SK-N-MC (cell line): ENCODE measurements around the gene TAPBP.

Experiments used
- DNase-seq: peaks from one replicate; pipeline ENCODE4 v3.0.0-alpha.2; 2011; ENCODE audit warnings: low read depth, low spot score
- H3K27ac ChIP-seq: fragments of 200-600 bp; sonication (generic); 2 replicates; pipeline ENCODE4 v1.5.1; 2016; ENCODE audit warnings: mixed run types
- H3K36me3 ChIP-seq: fragments of 200-600 bp; sonication (generic); 2 replicates; pipeline ENCODE4 v1.6.1; 2017; ENCODE audit warnings: antibody characterized with exemption, low read length, mixed read lengths; ENCODE audit not compliant: insufficient read depth
- H3K4me3 ChIP-seq: fragments of 200-600 bp; sonication (generic); 2 replicates; pipeline ENCODE4 v1.5.1; 2016
- H3K9ac ChIP-seq: fragments of 200-600 bp; sonication (generic); 2 replicates; pipeline ENCODE4 v1.8.0; 2017; ENCODE audit warnings: mixed run types, mixed read lengths; ENCODE audit not compliant: insufficient read length
- H3K9me3 ChIP-seq: fragments of 200-600 bp; sonication (generic); 2 replicates; pipeline ENCODE4 v1.6.1; 2017; ENCODE audit warnings: low read depth, mild to moderate bottlenecking, antibody characterized with exemption, low read length, moderate library complexity, mixed read lengths
- EZH2 ChIP-seq: fragments of 200-600 bp; sonication (generic); IDR thresholded peaks from one replicate; pipeline ENCODE4 v1.6.1; 2017; ENCODE audit warnings: antibody characterized with exemption
- FOXP2 ChIP-seq: optimal IDR thresholded peaks from 2 replicates; pipeline ENCODE3; 2011; ENCODE audit warnings: mild to moderate bottlenecking, moderate library complexity; ENCODE audit not compliant: insufficient read depth; ENCODE audit errors: extremely low read length, control extremely low read depth
- POLR2AphosphoS5 ChIP-seq: IDR thresholded peaks from 2 replicates; pipeline ENCODE4 v1.6.1; 2012; ENCODE audit warnings: mild to moderate bottlenecking, low read depth, low read length, borderline replicate concordance

Gene TAPBP

DNA sequence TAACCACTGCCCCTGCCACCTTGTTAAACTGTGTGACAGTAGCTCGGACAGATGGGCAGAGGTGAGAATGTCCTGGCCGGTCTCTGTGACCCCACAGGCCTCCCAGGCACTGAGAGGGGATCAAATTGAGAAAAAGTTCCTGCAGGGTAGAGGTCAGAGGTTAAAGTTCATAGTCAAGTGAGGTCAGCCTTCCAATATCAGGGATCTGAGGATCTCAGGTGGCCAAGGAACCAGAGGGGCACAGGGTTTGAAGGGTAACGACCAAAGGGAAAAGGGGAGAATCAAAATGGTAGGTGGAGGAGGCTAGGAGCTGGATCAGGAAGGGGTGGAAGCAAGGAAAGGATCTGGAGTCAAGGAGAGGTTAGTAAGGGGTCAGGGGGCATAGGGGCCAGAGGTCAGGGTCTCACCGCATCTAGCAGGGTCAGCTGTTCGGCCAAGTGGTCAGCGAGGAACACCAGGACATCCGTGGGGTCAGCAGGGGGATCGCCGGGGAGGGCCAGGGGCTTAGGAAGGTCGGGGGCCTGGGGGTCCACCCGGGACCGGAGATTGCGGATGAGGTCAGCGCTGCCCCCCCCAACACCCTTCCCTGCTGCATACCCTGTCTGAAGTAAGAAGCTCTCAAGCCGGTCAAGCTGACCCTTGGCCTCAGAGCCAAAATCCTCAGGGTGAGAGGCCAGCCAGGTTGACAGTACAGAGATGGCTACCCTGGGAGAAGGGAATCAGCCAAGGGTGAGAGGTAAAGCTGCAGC is 18.1 kb downstream of the TAPBP start:
- Histone ChIP-seq H3K4me3 (no peak overlapping the region), H3K36me3 (peaks cover 14% of the 10 kb centered on the region; the same call in 1 of the 2 replicates), H3K9me3 (no peaks in the 10 kb centered on the region), H3K9ac (no peak overlapping the region), H3K27ac (no peak overlapping the region)
- TF ChIP-seq EZH2 (no peak), FOXP2 (no peak), POLR2AphosphoS5 (no peak)
- DNase-seq, result no peak

DNA sequence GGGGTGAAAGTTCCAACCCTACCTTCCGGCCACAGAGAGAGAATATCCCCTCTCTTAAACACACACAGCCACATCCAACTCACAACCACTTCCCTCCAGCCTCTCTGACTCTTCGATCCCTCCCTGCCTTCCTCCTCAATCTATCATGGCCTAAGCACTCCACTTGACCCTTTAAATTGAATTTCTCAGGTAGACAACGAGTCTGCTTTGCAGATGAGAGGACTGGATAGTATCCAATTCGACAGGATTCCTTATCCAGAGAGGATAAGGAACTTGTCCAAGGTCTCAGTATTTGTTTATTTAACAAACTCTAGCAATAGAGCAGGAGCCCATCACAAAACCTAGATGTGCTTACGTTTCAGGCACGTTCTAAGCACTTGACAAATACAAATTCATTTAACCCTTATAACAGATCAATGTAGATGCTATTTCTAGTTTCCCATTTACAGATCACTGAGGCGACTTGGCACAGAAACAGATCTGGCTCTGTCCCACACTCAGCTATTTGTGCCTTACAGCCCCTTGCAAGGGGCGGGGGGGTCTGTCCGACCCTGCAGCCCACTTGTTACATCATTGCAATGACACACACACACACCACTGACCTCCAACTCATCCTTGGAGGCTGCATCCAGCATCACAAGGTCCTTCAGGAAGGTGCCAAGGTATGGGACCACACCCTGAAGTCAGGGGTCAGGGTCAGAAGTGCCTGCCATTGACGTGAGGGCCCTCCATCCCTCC is 19.6 kb downstream of the TAPBP start:
- H3K4me3 ChIP-seq, result no peak overlapping the region
- no peak overlapping the region for H3K9ac ChIP-seq
- H3K36me3 ChIP-seq, result peaks cover 14% of the 10 kb centered on the region; the same call in 1 of the 2 replicates
- no peak for TF ChIP-seq FOXP2
- TF ChIP-seq POLR2AphosphoS5, result no peak
- DNase-seq, result no peak
- H3K27ac ChIP-seq, result no peak overlapping the region
- no peaks in the 10 kb centered on the region for H3K9me3 ChIP-seq

DNA sequence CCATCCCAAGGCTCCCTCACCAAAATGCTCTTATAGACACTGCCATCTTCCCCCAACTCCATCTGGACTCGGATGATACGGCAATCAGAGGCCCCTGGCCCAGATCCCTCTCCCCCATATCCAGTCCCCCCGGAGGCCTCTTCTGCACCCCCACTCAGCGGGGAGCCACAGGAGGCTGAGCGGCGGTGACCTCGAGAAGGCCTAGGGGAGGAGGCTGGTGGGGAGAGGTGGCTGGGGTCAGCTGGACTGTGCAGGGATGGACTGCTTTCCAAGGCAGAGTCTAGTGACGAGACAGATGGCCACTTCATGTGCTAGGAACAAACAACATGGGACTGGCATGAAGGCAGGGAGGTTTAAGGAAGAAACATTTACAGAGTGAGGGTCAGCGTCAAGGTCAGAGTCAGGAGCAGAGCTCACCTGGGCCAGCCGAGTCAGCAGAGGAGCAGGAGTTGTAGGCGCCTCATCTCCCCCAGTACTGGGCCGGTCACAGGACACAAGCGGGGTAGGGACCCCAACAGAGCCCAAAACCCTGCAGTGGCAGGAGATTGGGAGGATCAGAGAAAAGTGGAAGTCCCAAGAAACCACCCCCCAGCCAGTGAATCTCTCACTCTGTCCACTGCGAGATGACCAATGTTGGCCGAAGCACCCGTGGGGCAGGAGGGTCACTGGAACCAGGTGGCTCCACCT is 20.7 kb downstream of the TAPBP start:
- Histone ChIP-seq H3K9me3 (no peaks in the 10 kb centered on the region), H3K4me3 (no peak overlapping the region), H3K27ac (no peak overlapping the region), H3K9ac (no peak overlapping the region), H3K36me3 (peaks cover 14% of the 10 kb centered on the region; the same call in 1 of the 2 replicates)
- TF ChIP-seq EZH2 (no peak), POLR2AphosphoS5 (no peak; the same call in 1 of the 2 replicates), FOXP2 (no peak)
- DNase-seq, result no peak

DNA sequence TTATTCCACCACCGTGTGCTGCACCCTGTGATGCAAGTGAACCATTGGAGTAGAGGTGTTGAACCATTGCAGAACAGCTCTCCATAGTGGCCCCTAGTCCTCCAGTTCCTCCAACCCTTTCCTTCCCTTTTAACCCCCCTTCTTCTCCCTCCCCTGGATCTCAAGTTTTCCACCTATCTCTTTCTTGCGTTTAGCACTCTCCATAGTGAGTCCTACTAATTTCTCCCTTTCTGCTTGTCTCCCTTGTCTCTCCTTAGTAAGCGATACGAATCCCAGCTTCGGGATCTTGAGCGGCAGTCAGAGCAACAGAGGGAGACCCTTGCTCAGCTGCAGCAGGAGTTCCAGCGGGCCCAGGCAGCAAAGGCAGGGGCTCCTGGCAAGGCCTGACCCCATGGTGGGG is 23.4 kb downstream of the TAPBP start:
- Histone ChIP-seq H3K4me3 (peak overlapping the region; percentile 90), H3K9me3 (no peaks in the 10 kb centered on the region), H3K9ac (peak overlapping the region; percentile 93), H3K36me3 (peaks cover 35% of the 10 kb centered on the region), H3K27ac (no peak overlapping the region)
- no peak for TF ChIP-seq FOXP2
- no peak for TF ChIP-seq POLR2AphosphoS5
- TF ChIP-seq EZH2, result no peak
- no peak for DNase-seq

DNA sequence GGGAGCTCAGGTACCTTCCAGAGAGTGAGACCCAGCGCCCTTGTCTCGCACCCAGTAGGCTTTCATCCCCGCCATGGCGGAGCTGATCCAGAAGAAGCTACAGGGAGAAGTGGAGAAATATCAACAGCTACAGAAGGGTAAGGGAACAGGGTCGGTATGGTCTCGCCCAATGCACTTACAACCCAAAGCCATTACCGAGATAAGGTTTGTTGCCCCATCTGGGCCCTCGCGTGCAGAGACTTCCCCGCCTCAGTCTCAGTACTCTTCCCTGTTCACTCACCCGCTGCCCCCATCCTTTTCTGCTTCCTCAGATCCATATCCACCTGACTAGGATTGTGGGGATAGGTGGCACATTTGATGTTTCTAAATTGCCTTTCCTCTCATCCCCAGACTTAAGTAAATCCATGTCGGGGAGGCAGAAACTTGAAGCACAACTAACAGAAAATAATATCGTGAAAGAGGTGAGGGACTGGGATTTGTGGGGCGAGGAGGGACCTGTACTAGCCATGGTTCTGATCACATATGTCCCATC is 24.0 kb downstream of the TAPBP start:
- H3K36me3 ChIP-seq, result peaks cover 41% of the 10 kb centered on the region
- DNase-seq, result no peak
- no peak for TF ChIP-seq POLR2AphosphoS5
- no peak for TF ChIP-seq FOXP2
- TF ChIP-seq EZH2, result no peak
- H3K9me3 ChIP-seq, result no peaks in the 10 kb centered on the region
- H3K9ac ChIP-seq, result peak overlapping the region; percentile 93
- H3K4me3 ChIP-seq, result peak overlapping the region; percentile 90
- 0 out of 2 replicates have a peak overlapping the region, but pooled peaks have one; percentile 49 for H3K27ac ChIP-seq

DNA sequence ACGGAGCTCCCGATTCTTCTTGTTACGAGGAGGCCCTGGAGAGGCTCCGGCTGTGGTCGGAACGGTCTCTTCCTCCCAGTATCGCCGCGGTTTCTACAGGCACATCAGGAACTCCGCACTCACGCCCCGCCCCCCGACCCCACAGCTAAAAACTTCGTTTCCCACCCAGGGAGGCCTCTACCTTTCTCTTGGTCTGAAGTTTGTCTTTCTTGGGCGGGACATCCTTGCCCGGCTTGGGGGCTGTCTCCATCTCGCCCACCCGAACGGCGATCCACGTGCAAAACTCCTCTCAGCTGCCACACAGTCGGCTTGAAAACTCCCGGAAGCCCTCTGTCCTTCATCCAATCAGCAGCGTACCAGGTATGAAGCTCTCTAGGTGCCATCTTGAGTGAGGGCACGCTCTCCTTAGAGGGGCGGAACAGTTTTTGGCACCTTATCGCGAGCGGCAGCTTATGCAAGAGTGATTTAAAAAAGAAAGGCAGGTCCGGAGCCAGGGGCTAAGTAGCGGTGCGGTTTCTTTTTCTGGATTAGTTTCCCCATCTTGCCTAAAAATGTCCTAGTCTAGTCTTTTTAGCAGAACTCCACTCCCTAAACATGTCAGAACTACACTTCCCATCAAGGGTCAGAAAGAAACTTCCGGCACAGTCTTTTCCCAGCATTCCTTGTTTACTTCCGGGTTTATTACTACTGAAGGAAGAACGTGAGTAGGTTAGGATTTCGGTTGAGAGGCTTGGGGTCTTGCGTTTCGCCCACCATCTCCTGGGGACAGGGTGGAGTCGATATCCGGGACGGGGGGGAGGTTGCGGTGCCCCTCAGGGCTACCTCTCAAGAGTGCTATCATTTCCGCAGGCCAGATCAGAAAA is 24.7 kb downstream of the TAPBP start, which contains the start of the genes PFDN6 and WDR46:
TSS of gene PFDN6 (plus strand) at position 681 of the 863 bp plus-strand sequence. CDS start 256 bp downstream, outside the sequence.
TSS of gene WDR46 (minus strand) at position 319 of the 863 bp plus-strand sequence. CDS start at position 250, 69 bp downstream.
- DNase-seq, result peak; percentile 85
- Histone ChIP-seq H3K36me3 (peaks cover 48% of the 10 kb centered on the region), H3K4me3 (peak within 1 kb of the TSS; percentile 90), H3K27ac (0 out of 2 replicates have a peak within 1 kb of the TSS, but pooled peaks have one; percentile 49), H3K9ac (peak within 1 kb of the TSS; percentile 93), H3K9me3 (no peaks in the 10 kb centered on the region)
- peak; percentile 79 for TF ChIP-seq POLR2AphosphoS5
- TF ChIP-seq EZH2, result no peak
- TF ChIP-seq FOXP2, result no peak
